HEK293T (cell line): ENCODE data around the gene KCNJ16.

Experiments
- CTCF ChIA-PET: fragments of 350-600 bp; formaldehyde crosslinking; extraction: SDS; loops from one replicate; lab custom pipeline; 2021; ENCODE audit warnings: antibody characterized with exemption, inconsistent platforms; lab: Yijun Ruan, JAX
- POLR2A ChIA-PET: fragments of 350-600 bp; formaldehyde crosslinking; extraction: SDS; loops from one replicate; lab custom pipeline; 2020; ENCODE audit warnings: antibody characterized with exemption, inconsistent platforms; lab: Yijun Ruan, JAX
- DNase-seq: peaks from one replicate; pipeline ENCODE4 v3.0.0; 2012; ENCODE audit warnings: mixed read lengths; ENCODE audit errors: extremely low spot score
- ARNT ChIP-seq: fragments of 450-650 bp; IDR thresholded peaks from 2 replicates; pipeline ENCODE4 v1.6.1; 2017; ENCODE audit warnings: mild to moderate bottlenecking
- BHLHE40 ChIP-seq: fragments of 450-650 bp; IDR thresholded peaks from 2 replicates; pipeline ENCODE4 v1.6.1; 2016; ENCODE audit warnings: mild to moderate bottlenecking, moderate library complexity, borderline replicate concordance
- CTBP1 ChIP-seq: fragments of 450-650 bp; IDR thresholded peaks from 2 replicates; pipeline ENCODE4 v1.6.1; 2016; ENCODE audit warnings: borderline replicate concordance
- ELF4 ChIP-seq: fragments of 450-650 bp; IDR thresholded peaks from 2 replicates; pipeline ENCODE4 v1.6.1; 2017; ENCODE audit warnings: antibody characterized with exemption
- FOXA1 ChIP-seq: fragments of 450-650 bp; IDR thresholded peaks from 2 replicates; pipeline ENCODE4 v1.6.1; 2016; ENCODE audit warnings: mild to moderate bottlenecking
- FOXK2 ChIP-seq: fragments of 450-650 bp; IDR thresholded peaks from 2 replicates; pipeline ENCODE4 v1.6.1; 2016; ENCODE audit warnings: mild to moderate bottlenecking
- FOXM1 ChIP-seq: fragments of 450-650 bp; IDR thresholded peaks from 2 replicates; pipeline ENCODE4 v1.6.1; 2017; ENCODE audit warnings: mild to moderate bottlenecking, borderline replicate concordance
- HDGF ChIP-seq: fragments of 450-650 bp; IDR thresholded peaks from 2 replicates; pipeline ENCODE4 v1.6.1; 2017; ENCODE audit warnings: antibody characterized with exemption, borderline replicate concordance
- L3MBTL2 ChIP-seq: fragments of 450-650 bp; conservative IDR thresholded peaks from 2 replicates; pipeline ENCODE4 v1.6.1; 2016; ENCODE audit warnings: mild to moderate bottlenecking
- LEF1 ChIP-seq: fragments of 450-650 bp; IDR thresholded peaks from 2 replicates; pipeline ENCODE4 v1.6.1; 2017; ENCODE audit warnings: mild to moderate bottlenecking, borderline replicate concordance
- NFRKB ChIP-seq: fragments of 450-650 bp; IDR thresholded peaks from 2 replicates; pipeline ENCODE4 v1.6.1; 2016; ENCODE audit warnings: mild to moderate bottlenecking, moderate library complexity
- SP1 ChIP-seq: fragments of 450-650 bp; IDR thresholded peaks from 2 replicates; pipeline ENCODE4 v1.6.1; 2017
- SUZ12 ChIP-seq: fragments of 450-650 bp; IDR thresholded peaks from 2 replicates; pipeline ENCODE4 v1.6.1; 2016; ENCODE audit warnings: mild to moderate bottlenecking
- TARDBP ChIP-seq: fragments of 450-650 bp; IDR thresholded peaks from 2 replicates; pipeline ENCODE4 v1.6.1; 2016
- ZNF384 ChIP-seq: fragments of 450-650 bp; IDR thresholded peaks from 2 replicates; pipeline ENCODE4 v1.6.1; 2016
- TF ChIP-seq, protein P1 (sequence below): fragments of 450-650 bp; IDR thresholded peaks from 2 replicates; pipeline ENCODE4 v1.6.1; 2016

The KCNJ16 gene

GRCh38 chr17:70098030-70098429, 23.0 kb downstream of the KCNJ16 start:
- TF ChIP-seq HDGF = no peak
- TF ChIP-seq NFRKB = no peak
- TF ChIP-seq L3MBTL2 = no peak
- no peak for TF ChIP-seq FOXM1
- no peak for TF ChIP-seq ARNT
- TF ChIP-seq SUZ12 = no peak
- no peak for TF ChIP-seq TARDBP
- no peak for DNase-seq
- ChIA-PET CTCF (no interaction called here), POLR2A (interaction anchor here (1.2 kb wide), 1 partner anchor 12 kb away, joined by 3 read pairs; no protein-coding TSS in a partner anchor)

- ChIA-PET CTCF (no interaction called here), POLR2A (interaction anchor here (1.2 kb wide), 1 partner anchor 11 kb away, joined by 3 read pairs; no protein-coding TSS in a partner anchor)
- DNase-seq = no peak
- no peak for TF ChIP-seq LEF1
- no peak for TF ChIP-seq ELF4
- TF ChIP-seq TARDBP = no peak
- TF ChIP-seq FOXA1 = no peak
- TF ChIP-seq FOXM1 = no peak
- TF ChIP-seq SUZ12 = no peak
- no peak for TF ChIP-seq L3MBTL2
- no peak for TF ChIP-seq HDGF
- TF ChIP-seq FOXK2 = no peak
- TF ChIP-seq SP1 = no peak
- no peak for TF ChIP-seq ARNT
- TF ChIP-seq NFRKB = no peak
- TF ChIP-seq CTBP1 = no peak
These were observed 24.3 kb downstream of the KCNJ16 start for GRCh38 chr17:70099294-70099693.

- TF ChIP-seq HDGF (no peak), BHLHE40 (no peak), SUZ12 (no peak), CTBP1 (no peak), FOXM1 (no peak), ZNF384 (no peak), FOXK2 (no peak)
- TF ChIP-seq, protein P1, sequence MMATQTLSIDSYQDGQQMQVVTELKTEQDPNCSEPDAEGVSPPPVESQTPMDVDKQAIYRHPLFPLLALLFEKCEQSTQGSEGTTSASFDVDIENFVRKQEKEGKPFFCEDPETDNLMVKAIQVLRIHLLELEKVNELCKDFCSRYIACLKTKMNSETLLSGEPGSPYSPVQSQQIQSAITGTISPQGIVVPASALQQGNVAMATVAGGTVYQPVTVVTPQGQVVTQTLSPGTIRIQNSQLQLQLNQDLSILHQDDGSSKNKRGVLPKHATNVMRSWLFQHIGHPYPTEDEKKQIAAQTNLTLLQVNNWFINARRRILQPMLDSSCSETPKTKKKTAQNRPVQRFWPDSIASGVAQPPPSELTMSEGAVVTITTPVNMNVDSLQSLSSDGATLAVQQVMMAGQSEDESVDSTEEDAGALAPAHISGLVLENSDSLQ = no peak
- CTCF ChIA-PET = no interaction called here
- POLR2A ChIA-PET = no interaction called here
- no peak for DNase-seq
These were observed 24.9 kb downstream of the KCNJ16 start for GRCh38 chr17:70099884-70100283.

- POLR2A ChIA-PET = no interaction called here
- DNase-seq = no peak
- no peak for TF ChIP-seq ZNF384
- TF ChIP-seq NFRKB = no peak
- no peak for TF ChIP-seq L3MBTL2
- TF ChIP-seq SUZ12 = no peak
- TF ChIP-seq BHLHE40 = no peak
- no peak for TF ChIP-seq FOXK2
- TF ChIP-seq, protein P1 = no peak
- TF ChIP-seq SP1 = no peak
- TF ChIP-seq FOXA1 = no peak
- TF ChIP-seq ELF4 = no peak
- CTCF ChIA-PET = interaction anchor here (0.6 kb wide), 1 partner anchor 541 kb away, joined by 4 read pairs; no protein-coding TSS in a partner anchor
These were observed 26.0 kb downstream of the KCNJ16 start for GRCh38 chr17:70100983-70101382.

- no peak for DNase-seq
- ChIA-PET CTCF (interaction anchor here (0.6 kb wide), 1 partner anchor 501 kb away, joined by 3 read pairs; no protein-coding TSS in a partner anchor), POLR2A (no interaction called here)
- TF ChIP-seq NFRKB (no peak), L3MBTL2 (no peak), SP1 (no peak), HDGF (no peak), TARDBP (no peak), ELF4 (no peak), ARNT (no peak)
- TF ChIP-seq, protein P1 = no peak
These were observed 27.5 kb downstream of the KCNJ16 start for GRCh38 chr17:70102531-70102930.

DNA sequence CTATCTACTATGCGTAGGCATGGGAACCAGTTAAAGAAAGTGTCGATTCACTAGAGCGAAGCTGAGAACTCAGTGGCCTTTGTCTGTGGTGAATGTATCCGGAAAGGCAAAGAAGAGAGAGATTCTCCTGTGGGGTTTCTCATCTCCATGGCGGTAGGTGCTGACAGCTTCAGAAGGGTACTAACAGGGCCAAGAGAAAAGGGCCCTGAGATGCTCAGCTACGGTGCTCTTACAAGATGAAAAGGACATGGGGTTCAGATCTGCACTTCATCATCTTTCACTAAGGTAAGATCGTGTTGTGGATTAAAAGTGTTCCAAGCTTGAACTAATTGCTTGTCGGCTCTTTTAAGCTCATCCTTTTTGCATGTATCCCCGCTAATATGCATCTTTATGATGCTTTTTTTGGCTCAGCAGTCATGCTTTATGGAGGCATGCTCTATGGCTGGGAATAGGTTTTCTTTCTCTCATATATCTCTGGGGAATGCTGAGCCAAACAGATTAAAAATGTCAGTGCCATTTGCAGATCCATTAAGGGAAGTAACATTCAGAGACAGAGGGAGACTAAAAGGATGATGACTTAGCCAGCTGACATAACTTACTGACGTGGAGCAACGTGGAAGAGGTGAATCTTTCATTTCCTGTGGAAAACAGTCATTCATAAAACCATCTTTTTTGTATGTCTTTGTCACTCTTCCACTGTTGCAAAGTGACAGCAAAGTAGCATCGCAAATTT, 29.9 kb downstream of the KCNJ16 start:
- no peak for TF ChIP-seq L3MBTL2
- no peak for DNase-seq
- POLR2A ChIA-PET = no interaction called here
- CTCF ChIA-PET = no interaction called here

DNA sequence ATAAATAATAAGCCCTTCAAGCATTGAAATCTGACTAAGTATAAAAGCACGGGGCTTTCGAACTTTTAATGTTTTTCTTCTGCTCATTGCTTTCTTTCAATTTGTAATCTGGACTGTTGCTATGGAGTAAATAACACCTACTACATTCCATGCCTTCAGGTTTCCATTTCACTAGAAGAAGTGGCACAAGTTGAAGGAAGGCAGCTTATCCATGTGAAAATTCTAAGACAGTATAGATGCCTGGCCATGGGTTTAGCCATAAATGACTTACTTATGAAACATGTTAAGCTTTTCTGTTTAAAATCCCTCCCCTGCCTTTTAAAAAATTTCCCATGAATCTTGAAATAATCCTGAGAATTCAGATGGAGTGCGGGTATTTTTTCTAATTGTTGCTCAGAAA, 30.6 kb downstream of the KCNJ16 start:
- ChIA-PET POLR2A (no interaction called here), CTCF (no interaction called here)
- DNase-seq = no peak
- TF ChIP-seq ZNF384 (no peak), ELF4 (no peak), LEF1 (no peak), CTBP1 (no peak), SP1 (no peak), BHLHE40 (no peak), SUZ12 (no peak), FOXA1 (no peak), HDGF (no peak), FOXK2 (no peak), NFRKB (no peak), ARNT (no peak), TARDBP (no peak), FOXM1 (no peak), L3MBTL2 (no peak)
- TF ChIP-seq, protein P1 = no peak
